GM23338 (cell line): Measurements from ENCODE around the gene PAX3. TPM values are rescaled to one million over a fixed set of nuclear protein-coding genes. Genes with fewer than 3 reads are reported as not detected.

Source experiments
- ATAC-seq: fragments of 200-7000 bp; cut with Tn5 transposase; 3 replicates; pipeline ENCODE4 v1.9.1; 2020
- DNase-seq: peaks from one replicate; pipeline ENCODE4 v3.0.0-alpha.2; 2015; ENCODE audit warnings: low spot score
- H2AFZ ChIP-seq: fragments of 200-600 bp; sonication (generic); 2 replicates; pipeline ENCODE4 v1.8.0; 2016; ENCODE audit warnings: antibody characterized with exemption, mild to moderate bottlenecking, moderate library complexity
- H3F3A ChIP-seq: fragments of 200-600 bp; sonication (generic); replicated peaks from 2 replicates; pipeline ENCODE4 v1.8.0; 2017; ENCODE audit warnings: antibody characterized with exemption, mixed run types, low read depth
- H3K27ac ChIP-seq: fragments of 200-600 bp; sonication (generic); 2 replicates; pipeline ENCODE4 v1.6.1; 2016; ENCODE audit warnings: low read depth
- H3K27me3 ChIP-seq: fragments of 200-600 bp; sonication (generic); 2 replicates; pipeline ENCODE4 v1.8.0; 2016; ENCODE audit warnings: mild to moderate bottlenecking, mixed run types, moderate library complexity; ENCODE audit not compliant: insufficient read depth
- H3K36me3 ChIP-seq: fragments of 200-600 bp; sonication (generic); 2 replicates; pipeline ENCODE4 v1.8.0; 2016; ENCODE audit warnings: mild to moderate bottlenecking; ENCODE audit not compliant: insufficient read depth
- H3K4me1 ChIP-seq: fragments of 200-600 bp; sonication (generic); 2 replicates; pipeline ENCODE4 v1.8.0; 2016; ENCODE audit warnings: mild to moderate bottlenecking, moderate library complexity; ENCODE audit not compliant: insufficient read depth
- H3K4me2 ChIP-seq: fragments of 200-600 bp; sonication (generic); 2 replicates; pipeline ENCODE4 v1.7.1; 2017; ENCODE audit warnings: mixed run types
- H3K4me3 ChIP-seq: fragments of 200-600 bp; sonication (generic); 2 replicates; pipeline ENCODE4 v1.6.1; 2016; ENCODE audit warnings: mixed run types
- H3K79me2 ChIP-seq: fragments of 200-600 bp; sonication (generic); replicated peaks from 2 replicates; pipeline ENCODE4 v1.8.0; 2017; ENCODE audit warnings: mild to moderate bottlenecking; ENCODE audit not compliant: insufficient read depth
- H3K9me2 ChIP-seq: fragments of 200-600 bp; sonication (generic); 2 replicates; pipeline ENCODE4 v1.8.0; 2017; ENCODE audit not compliant: insufficient read depth
- H4K20me1 ChIP-seq: fragments of 200-600 bp; sonication (generic); replicated peaks from 2 replicates; pipeline ENCODE4 v1.8.0; 2017; ENCODE audit warnings: mild to moderate bottlenecking; ENCODE audit not compliant: insufficient read depth
- H3K27ac Mint-ChIP-seq: 2 replicates; pipeline ENCODE4 v1.8.0; 2020; ENCODE audit warnings: inconsistent platforms, mild to moderate bottlenecking, moderate library complexity, mixed read lengths
- H3K27me3 Mint-ChIP-seq: 3 replicates; pipeline ENCODE4 v1.8.0; 2022; ENCODE audit warnings: low read depth, mild to moderate bottlenecking, moderate library complexity, mixed read lengths, inconsistent platforms; ENCODE audit not compliant: insufficient read depth, poor library complexity
- H3K36me3 Mint-ChIP-seq: 3 replicates; pipeline ENCODE4 v1.8.0; 2021; ENCODE audit warnings: low read depth, mild to moderate bottlenecking, inconsistent platforms, moderate library complexity, mixed read lengths
- H3K4me1 Mint-ChIP-seq: 3 replicates; pipeline ENCODE4 v1.8.0; 2020; ENCODE audit warnings: mild to moderate bottlenecking, inconsistent platforms, mixed read lengths
- H3K4me3 Mint-ChIP-seq: 3 replicates; pipeline ENCODE4 v1.8.0; 2021; ENCODE audit warnings: moderate library complexity, mild to moderate bottlenecking, inconsistent platforms, mixed read lengths
- H3K9me3 Mint-ChIP-seq: 3 replicates; pipeline ENCODE4 v1.8.0; 2020; ENCODE audit warnings: moderate library complexity, mild to moderate bottlenecking, inconsistent platforms, mixed read lengths
- CREB1 ChIP-seq: fragments of 250-450 bp; sonication (Bioruptor Pico); IDR thresholded peaks from 2 replicates; pipeline ENCODE4 v1.5.0; 2020; ENCODE audit warnings: low read depth, mild to moderate bottlenecking, moderate library complexity
- CTCF ChIP-seq, 2 experiments: fragments of 200-600 bp in 1 of 2; sonication (generic) in 1 of 2; conservative IDR thresholded peaks; 2 replicates each; pipeline versions ENCODE4 v1.5.1 to v1.6.1; 2016 to 2017; ENCODE audit warnings: antibody characterized with exemption in 2 of 2, low read depth in 2 of 2, mild to moderate bottlenecking in 2 of 2, moderate library complexity in 1 of 2
- ETS1 ChIP-seq: IDR thresholded peaks from 2 replicates; pipeline ENCODE4 v1.6.1; 2016; ENCODE audit warnings: antibody characterized with exemption
- NANOG ChIP-seq: IDR thresholded peaks from 2 replicates; pipeline ENCODE4 v1.6.1; 2016; ENCODE audit warnings: antibody characterized with exemption, borderline replicate concordance
- POLR2AphosphoS5 ChIP-seq: IDR thresholded peaks from 2 replicates; pipeline ENCODE4 v1.6.1; 2016; ENCODE audit warnings: antibody characterized with exemption, low read depth
- STAT1 ChIP-seq: IDR thresholded peaks from one replicate; pipeline ENCODE4 v1.6.1; 2016; ENCODE audit warnings: antibody characterized with exemption; ENCODE audit not compliant: unreplicated experiment
- ZNF462 ChIP-seq: fragments of 250-450 bp; sonication (Bioruptor Pico); IDR thresholded peaks from 2 replicates; pipeline ENCODE4 v1.5.0; 2020; ENCODE audit warnings: mild to moderate bottlenecking, moderate library complexity
- polyA plus RNA-seq: library from polyadenylated mRNA; unstranded; fragments of >200 nt; fragmentation: Nextera tagmentation; extraction: Ambion mirVana; gene quantifications from 2 replicates; pipeline ENCODE4 v1.2.1, GENCODE V29; 2016
- total RNA-seq: library from RNA; depleted of rRNA; stranded (reverse); fragments of >200 nt; shearing (Covaris generic); gene quantifications from 2 replicates; pipeline ENCODE4 v1.2.3, GENCODE V29; 2014

The PAX3 gene
- total and polyA plus RNA-seq, 2 experiments from 2014 or later = not detected

GRCh38 chr2:222194669-222195068, 104.1 kb downstream of the PAX3 start (continued):
- no peak for TF ChIP-seq CTCF (conservative IDR thresholded peaks at IDR 0.05; ENCODE audit: low read depth in 2 of 2)

- no peak overlapping the region for H3K27ac ChIP-seq
- H3K36me3 ChIP-seq = no peaks in the 10 kb centered on the region
- no peaks in the 10 kb centered on the region for H3K9me3 Mint-ChIP-seq
- no peaks in the 10 kb centered on the region for H3K27me3 Mint-ChIP-seq
- H3K36me3 Mint-ChIP-seq = no peaks in the 10 kb centered on the region
- TF ChIP-seq ETS1 (no peak), NANOG (no peak), CREB1 (CRISPR knock-in tag) (no peak), STAT1 (no peak)
- H2AFZ ChIP-seq = peak overlapping the region; percentile 88; the same call in 1 of the 2 replicates
- H3K4me2 ChIP-seq = no peak overlapping the region
- H3K4me1 ChIP-seq = no peaks in the 10 kb centered on the region
- no peaks in the 10 kb centered on the region for H3K27me3 ChIP-seq
- no peak for ATAC-seq
- H3K9me2 ChIP-seq = 0 out of 2 replicates have a peak, but pooled peaks cover 3% of the 10 kb centered on the region
- no peak overlapping the region for H3K4me3 Mint-ChIP-seq
- no peak overlapping the region for H3K27ac Mint-ChIP-seq
- no peaks in the 10 kb centered on the region for H3F3A ChIP-seq
- no peak for DNase-seq
- no peak overlapping the region for H3K4me3 ChIP-seq
- no peaks in the 10 kb centered on the region for H3K79me2 ChIP-seq
- H3K4me1 Mint-ChIP-seq = peaks cover 3% of the 10 kb centered on the region; the same call in 1 of the 3 replicates
- no peaks in the 10 kb centered on the region for H4K20me1 ChIP-seq
These were observed 105.3 kb downstream of the PAX3 start for GRCh38 chr2:222193328-222193983.

- H3K36me3 Mint-ChIP-seq = no peaks in the 10 kb centered on the region
- no peaks in the 10 kb centered on the region; the same call in 1 of the 2 replicates for H3K27me3 ChIP-seq
- H3K9me2 ChIP-seq = 0 out of 2 replicates have a peak, but pooled peaks cover 6% of the 10 kb centered on the region
- H4K20me1 ChIP-seq = no peaks in the 10 kb centered on the region
- H3K27ac Mint-ChIP-seq = no peak overlapping the region
- ATAC-seq (no peak), DNase-seq (no peak)
- H2AFZ ChIP-seq = no peak overlapping the region
- no peaks in the 10 kb centered on the region for H3K36me3 ChIP-seq
- no peaks in the 10 kb centered on the region for H3F3A ChIP-seq
- no peak overlapping the region for H3K27ac ChIP-seq
- no peak overlapping the region for H3K4me3 ChIP-seq
- no peaks in the 10 kb centered on the region for H3K4me1 ChIP-seq
- H3K79me2 ChIP-seq = no peaks in the 10 kb centered on the region
- H3K4me1 Mint-ChIP-seq = peaks cover 4% of the 10 kb centered on the region
- no peaks in the 10 kb centered on the region for H3K9me3 Mint-ChIP-seq
- peaks cover 2% of the 10 kb centered on the region for H3K27me3 Mint-ChIP-seq
- no peak overlapping the region for H3K4me3 Mint-ChIP-seq
- TF ChIP-seq POLR2AphosphoS5 = no peak
- no peak for TF ChIP-seq ZNF462
- no peak overlapping the region for H3K4me2 ChIP-seq
These were observed 118.2 kb downstream of the PAX3 start for GRCh38 chr2:222180619-222181018.
